ENCODE data around the gene PIEZO1. TPM values are rescaled to one million over a fixed set of nuclear protein-coding genes. Genes with fewer than 3 reads are reported as not detected.
A peak's percentile ranks its signal among the peaks of the same experiment; 100 is the strongest.

PIEZO1 gene
- total and polyA plus RNA-seq, 2 donors (not counting 1 experiment from before 2014, with no cell fraction given), result 108 to 331 TPM

- Histone ChIP-seq H3K27ac (ENCODE audit: low read length in 2 of 2) (peak overlapping the region in 1 of 2 donors; percentile 45), H3K36me3 (replicated peaks in 1 of 2; ENCODE audit: control extremely low read depth in 1 of 2, control insufficient read depth in 1 of 2, extremely low read depth in 1 of 2, insufficient read depth in 2 of 2, low read length in 1 of 2) (peaks cover 0 to 4% of the 10 kb centered on the region in 2 experiments), H3K9me3 (ENCODE audit: control extremely low read depth in 1 of 3, control insufficient read depth in 2 of 3, insufficient read depth in 1 of 3, low read length in 2 of 3) (no peaks in the 10 kb centered on the region), H3K9ac (ENCODE audit: low read length) (no peak overlapping the region), H2AFZ (ENCODE audit: insufficient read depth, low read depth, low read length, poor library complexity, severe bottlenecking) (no peak overlapping the region), H3K4me1 (ENCODE audit: control insufficient read depth in 2 of 2, insufficient read depth in 2 of 2, low read length in 2 of 2) (peaks cover 52 to 66% of the 10 kb centered on the region in 2 donors), H4K20me1 (ENCODE audit: control insufficient read depth, insufficient read depth, low read length, poor library complexity, severe bottlenecking) (peaks cover 93% of the 10 kb centered on the region), H3K4me2 (replicated peaks; ENCODE audit: low read depth, low read length, poor library complexity, severe bottlenecking) (peak overlapping the region; percentile 65), H3K79me2 (ENCODE audit: control insufficient read depth, insufficient read depth, low read length) (peaks cover 98% of the 10 kb centered on the region), H3K27me3 (replicated peaks in 1 of 4; ENCODE audit: control extremely low read depth in 1 of 4, control insufficient read depth in 3 of 4, insufficient read depth in 4 of 4, low read length in 3 of 4) (no peaks in the 10 kb centered on the region), H3K4me3 (ENCODE audit: control extremely low read depth in 1 of 5, extremely low read depth in 1 of 5, insufficient read depth in 1 of 5, low read depth in 2 of 5, low read length in 4 of 5) (no peak overlapping the region)
- Mint-ChIP-seq H3K4me1 (peaks cover 56% of the 10 kb centered on the region), H3K9me3 (ENCODE audit: insufficient read depth) (no peaks in the 10 kb centered on the region), H3K4me3 (no peak overlapping the region), H3K27me3 (no peaks in the 10 kb centered on the region), H3K27ac (peak overlapping the region; percentile 81)
- no peak for TF ChIP-seq EZH2 (IDR thresholded peaks at IDR 0.05; ENCODE audit: borderline replicate concordance, insufficient read depth, low read depth, low read length, poor library complexity, severe bottlenecking)
- TF ChIP-seq, protein P1, sequence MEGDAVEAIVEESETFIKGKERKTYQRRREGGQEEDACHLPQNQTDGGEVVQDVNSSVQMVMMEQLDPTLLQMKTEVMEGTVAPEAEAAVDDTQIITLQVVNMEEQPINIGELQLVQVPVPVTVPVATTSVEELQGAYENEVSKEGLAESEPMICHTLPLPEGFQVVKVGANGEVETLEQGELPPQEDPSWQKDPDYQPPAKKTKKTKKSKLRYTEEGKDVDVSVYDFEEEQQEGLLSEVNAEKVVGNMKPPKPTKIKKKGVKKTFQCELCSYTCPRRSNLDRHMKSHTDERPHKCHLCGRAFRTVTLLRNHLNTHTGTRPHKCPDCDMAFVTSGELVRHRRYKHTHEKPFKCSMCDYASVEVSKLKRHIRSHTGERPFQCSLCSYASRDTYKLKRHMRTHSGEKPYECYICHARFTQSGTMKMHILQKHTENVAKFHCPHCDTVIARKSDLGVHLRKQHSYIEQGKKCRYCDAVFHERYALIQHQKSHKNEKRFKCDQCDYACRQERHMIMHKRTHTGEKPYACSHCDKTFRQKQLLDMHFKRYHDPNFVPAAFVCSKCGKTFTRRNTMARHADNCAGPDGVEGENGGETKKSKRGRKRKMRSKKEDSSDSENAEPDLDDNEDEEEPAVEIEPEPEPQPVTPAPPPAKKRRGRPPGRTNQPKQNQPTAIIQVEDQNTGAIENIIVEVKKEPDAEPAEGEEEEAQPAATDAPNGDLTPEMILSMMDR (IDR thresholded peaks at IDR 0.05), result no peak
- ATAC-seq (ENCODE audit: low read depth) (no peak), DNase-seq (no peak)
- intact Hi-C loops (cut with micrococcal nuclease), result no loop called here
- CTCF ChIA-PET, result interaction anchor here (2.7 to 8.4 kb wide), 2 partner anchors 14 to 31 kb away, joined by 18 to 68 read pairs; partner anchors contain the start of gene PIEZO1
- WGBS (ENCODE audit: insufficient coverage), result 86% methylated on average over 16 of the region's 24 CpGs
- POLR2A ChIA-PET, result interaction anchor here (2.1 kb wide), 1 partner anchor 13 kb away, joined by 7 read pairs; no protein-coding TSS in a partner anchor
Observed at GRCh38 chr16:88768071-88768783, 16.8 kb downstream of the PIEZO1 start.

DNA sequence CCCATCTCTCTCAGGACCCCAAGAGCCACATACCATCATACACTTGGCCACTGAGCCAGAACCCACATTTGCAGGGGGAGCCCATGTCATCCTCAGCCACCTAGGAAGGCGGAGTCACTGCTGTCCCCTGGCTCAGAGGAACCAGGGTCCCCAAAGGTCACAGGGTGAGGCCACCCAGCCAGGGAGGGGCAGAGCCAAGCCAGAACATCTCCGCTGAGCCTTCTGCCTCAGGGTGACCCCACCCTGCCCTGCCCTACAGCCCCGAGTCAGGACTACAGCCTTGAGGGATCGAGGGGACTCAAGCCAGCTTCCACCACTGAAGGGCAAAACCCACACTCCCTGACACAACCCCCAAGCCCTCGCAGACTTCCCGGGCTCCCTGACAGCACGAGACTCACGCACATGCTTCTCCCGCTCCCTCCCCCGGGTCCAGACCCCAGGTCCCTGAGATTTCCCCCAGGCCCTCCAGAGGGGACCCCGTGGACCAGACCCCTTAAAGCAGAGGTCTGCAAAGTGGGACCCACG, 17.4 kb downstream of the PIEZO1 start:
- Mint-ChIP-seq H3K9me3 (ENCODE audit: insufficient read depth) (no peaks in the 10 kb centered on the region), H3K27ac (peak overlapping the region; percentile 81), H3K27me3 (no peaks in the 10 kb centered on the region), H3K4me3 (peak overlapping the region; percentile 81), H3K4me1 (peaks cover 52% of the 10 kb centered on the region)
- ChIA-PET POLR2A (interaction anchor here (1.0 to 2.9 kb wide), 3 partner anchors 12 to 30 kb away, joined by 3 to 14 read pairs (median 3); no protein-coding TSS in a partner anchor), CTCF (interaction anchor here (1.4 to 8.4 kb wide), 3 partner anchors 15 to 31 kb away, joined by 5 to 68 read pairs (median 18); partner anchors contain the start of gene PIEZO1)
- H3K9me3 ChIP-seq (ENCODE audit: control extremely low read depth in 1 of 3, control insufficient read depth in 2 of 3, insufficient read depth in 1 of 3, low read length in 2 of 3), result no peaks in the 10 kb centered on the region
- 68% methylated on average over 12 of the region's 12 CpGs for WGBS (ENCODE audit: insufficient coverage)
- H3K9ac ChIP-seq (ENCODE audit: low read length), result no peak overlapping the region
- H3K36me3 ChIP-seq (replicated peaks in 1 of 2; ENCODE audit: control extremely low read depth in 1 of 2, control insufficient read depth in 1 of 2, extremely low read depth in 1 of 2, insufficient read depth in 2 of 2, low read length in 1 of 2), result peaks cover 0 to 9% of the 10 kb centered on the region in 2 experiments
- DNase-seq (no peak), ATAC-seq (ENCODE audit: low read depth) (no peak)
- peaks cover 93% of the 10 kb centered on the region for H4K20me1 ChIP-seq (ENCODE audit: control insufficient read depth, insufficient read depth, low read length, poor library complexity, severe bottlenecking)
- H3K4me3 ChIP-seq (ENCODE audit: control extremely low read depth in 1 of 5, extremely low read depth in 1 of 5, insufficient read depth in 1 of 5, low read depth in 2 of 5, low read length in 4 of 5), result no peak overlapping the region
- H2AFZ ChIP-seq (ENCODE audit: insufficient read depth, low read depth, low read length, poor library complexity, severe bottlenecking), result no peak overlapping the region
- peak overlapping the region in 1 of 2 donors; percentile 45 for H3K27ac ChIP-seq (ENCODE audit: low read length in 2 of 2)
- peaks cover 52 to 66% of the 10 kb centered on the region in 2 donors for H3K4me1 ChIP-seq (ENCODE audit: control insufficient read depth in 2 of 2, insufficient read depth in 2 of 2, low read length in 2 of 2)
- H3K27me3 ChIP-seq (replicated peaks in 1 of 4; ENCODE audit: control extremely low read depth in 1 of 4, control insufficient read depth in 3 of 4, insufficient read depth in 4 of 4, low read length in 3 of 4), result no peaks in the 10 kb centered on the region
- peaks cover 98% of the 10 kb centered on the region for H3K79me2 ChIP-seq (ENCODE audit: control insufficient read depth, insufficient read depth, low read length)
- intact Hi-C loops (cut with micrococcal nuclease), result loop anchor here (2.0 kb wide), 1 partner anchor 17 kb away; the partner anchor contains the start of gene PIEZO1
- H3K4me2 ChIP-seq (replicated peaks; ENCODE audit: low read depth, low read length, poor library complexity, severe bottlenecking), result peak overlapping the region; percentile 65
- TF ChIP-seq, protein P1 (IDR thresholded peaks at IDR 0.05), result no peak
- TF ChIP-seq EZH2 (IDR thresholded peaks at IDR 0.05; ENCODE audit: borderline replicate concordance, insufficient read depth, low read depth, low read length, poor library complexity, severe bottlenecking), result no peak

Measured in B cell (primary cell).